KOPT-K1 (cell line): Measurements from ENCODE around the gene DFFB.
A peak's percentile ranks its signal among the peaks of the same experiment; 100 is the strongest.
"Not testable (repeated sequence)": the region's sequence is repeated elsewhere in the genome, so short reads cannot be mapped to it uniquely, and the experiment has no call there.

Experiments used
- H3K27ac ChIP-seq: fragments of 200-600 bp; sonication (generic); 2 replicates; pipeline ENCODE4 v1.5.1; 2016; ENCODE audit warnings: antibody characterized with exemption, mild to moderate bottlenecking, low read depth, low read length; ENCODE audit not compliant: poor library complexity, severe bottlenecking
- H3K36me3 ChIP-seq: fragments of 200-600 bp; sonication (generic); 2 replicates; pipeline ENCODE4 v1.5.1; 2017; ENCODE audit warnings: antibody characterized with exemption, mild to moderate bottlenecking, low read length, moderate library complexity; ENCODE audit not compliant: insufficient read depth
- H3K9me3 ChIP-seq: fragments of 200-600 bp; sonication (generic); 2 replicates; pipeline ENCODE4 v1.5.1; 2017; ENCODE audit warnings: antibody characterized with exemption, low read length, mild to moderate bottlenecking; ENCODE audit not compliant: insufficient read depth, poor library complexity, severe bottlenecking

The DFFB gene

GRCh38 chr1:3911981-3912808 is 54.9 kb downstream of the DFFB start:
- H3K9me3 ChIP-seq: no peaks in the 10 kb centered on the region
- no peaks in the 10 kb centered on the region for H3K36me3 ChIP-seq
- no peak overlapping the region for H3K27ac ChIP-seq

DNA sequence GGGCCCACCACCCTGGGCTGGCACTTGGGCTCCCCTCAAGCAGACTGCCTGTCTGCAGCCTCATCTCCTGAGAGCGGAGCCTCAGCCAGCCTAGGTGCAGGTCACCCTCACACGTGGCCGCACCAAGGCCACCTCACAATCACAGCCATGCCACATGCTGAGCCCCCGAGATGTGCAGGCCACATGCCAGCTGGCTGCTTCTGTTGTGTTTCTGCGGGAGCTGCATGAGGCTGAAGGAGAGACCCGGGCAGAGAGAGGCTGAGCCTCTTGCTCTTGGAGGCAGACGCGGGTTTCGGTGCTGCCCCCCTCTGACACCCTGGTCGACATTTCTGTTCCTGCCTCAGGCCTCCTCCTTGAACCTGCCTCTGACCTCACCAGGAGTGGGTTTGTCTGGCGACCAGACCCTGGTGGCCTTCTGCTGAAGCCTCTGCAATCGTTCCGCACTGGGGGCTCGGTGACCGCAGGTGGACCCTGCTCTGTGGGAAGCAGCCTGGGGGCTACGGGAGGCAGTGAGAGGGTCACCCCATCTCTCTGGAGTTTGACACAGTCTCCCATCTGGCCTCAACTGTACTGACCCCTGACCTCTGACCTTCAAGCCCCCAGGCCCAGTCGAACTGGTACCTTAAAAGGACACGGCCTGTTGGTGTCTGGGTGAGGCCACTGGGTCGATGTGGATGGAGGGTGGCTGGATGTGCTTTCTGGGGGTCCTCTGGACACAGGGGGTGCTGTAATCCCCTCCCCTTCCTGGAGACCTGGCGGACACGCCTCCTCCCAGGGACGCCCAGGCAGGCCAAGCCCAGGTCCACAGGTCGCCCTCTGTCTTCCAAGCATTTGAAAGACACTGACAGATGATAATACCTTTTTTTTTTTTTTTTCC is 55.8 kb downstream of the DFFB start:
- H3K27ac ChIP-seq: no peak overlapping the region
- no peaks in the 10 kb centered on the region for H3K36me3 ChIP-seq
- peaks cover 6% of the 10 kb centered on the region for H3K9me3 ChIP-seq

DNA sequence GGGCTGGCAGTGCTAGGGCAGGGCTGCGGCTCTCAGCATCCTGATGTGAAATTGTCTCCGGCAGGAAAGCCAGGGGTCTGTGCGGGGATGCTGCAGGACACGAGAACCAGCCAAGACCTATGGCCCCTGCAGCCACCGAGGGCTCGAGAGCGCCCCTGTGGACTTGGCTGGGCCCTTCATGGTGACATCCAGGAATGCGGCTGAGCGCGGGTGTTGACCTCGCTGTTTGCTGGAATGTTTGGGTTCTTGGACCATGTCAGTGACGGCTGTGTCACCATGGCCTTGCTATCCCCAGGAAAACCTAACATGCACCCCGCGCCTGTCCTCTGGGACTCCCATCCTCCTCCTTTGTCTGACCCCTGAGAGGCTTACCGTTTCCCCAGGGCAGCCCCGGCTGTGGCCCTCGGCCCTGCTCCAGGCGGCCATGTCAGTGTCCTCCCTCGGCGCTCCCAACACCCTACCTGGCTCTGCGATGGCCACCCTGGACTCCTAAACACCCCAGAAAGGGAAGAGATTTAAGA is 57.1 kb downstream of the DFFB start:
- H3K9me3 ChIP-seq: peaks cover 13% of the 10 kb centered on the region
- no peaks in the 10 kb centered on the region for H3K36me3 ChIP-seq
- no peak overlapping the region for H3K27ac ChIP-seq

DNA sequence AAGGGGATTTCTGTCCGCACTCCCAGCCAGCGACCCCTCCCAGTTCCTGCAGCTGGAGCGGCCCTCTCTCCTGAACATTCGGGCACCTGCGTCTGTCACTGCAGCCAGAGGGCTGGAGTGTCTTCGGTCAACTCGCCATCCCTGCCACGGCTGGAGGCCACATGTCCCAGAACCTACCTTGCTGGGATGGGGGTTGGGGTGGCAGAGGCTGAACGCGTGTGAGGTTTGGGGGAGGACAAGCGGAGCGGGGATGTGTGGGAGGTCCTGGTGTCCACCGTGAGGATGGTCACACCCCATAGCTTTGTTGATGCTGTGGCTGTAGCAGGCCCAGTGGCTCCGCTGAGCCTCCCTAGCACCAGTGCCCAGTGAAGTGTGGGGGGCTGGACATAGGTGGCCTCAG is 57.6 kb downstream of the DFFB start:
- H3K36me3 ChIP-seq: no peaks in the 10 kb centered on the region

DNA sequence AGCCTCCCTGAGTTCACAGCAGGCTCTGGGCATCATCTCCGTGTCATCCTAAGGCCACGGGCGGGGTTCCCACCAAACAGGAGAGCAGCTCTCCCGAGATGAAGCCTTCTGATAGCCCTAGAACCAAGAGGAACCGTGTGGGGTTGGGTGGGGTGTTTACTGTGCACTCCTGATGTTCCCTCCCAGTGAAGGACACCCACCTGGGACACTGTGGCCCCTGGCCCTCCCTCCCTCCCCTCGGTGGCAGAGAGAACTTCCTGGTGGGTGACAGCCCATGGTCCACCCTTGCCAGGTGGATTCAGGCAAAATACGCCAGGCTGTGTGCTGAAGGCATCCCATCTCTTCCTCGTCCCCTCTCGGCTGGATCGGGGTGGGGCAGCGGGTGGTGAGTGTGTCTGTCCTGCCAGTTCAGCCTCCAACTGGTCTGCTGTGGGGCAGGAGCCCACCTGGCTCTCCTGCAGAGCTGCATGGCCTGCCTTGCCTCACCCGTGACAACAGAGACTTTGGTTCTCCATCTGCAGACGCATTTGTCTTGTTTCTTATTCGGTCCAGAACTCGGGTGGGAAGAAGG is 58.4 kb downstream of the DFFB start:
- peaks cover 13% of the 10 kb centered on the region for H3K9me3 ChIP-seq
- H3K27ac ChIP-seq: no peak overlapping the region

More for the DNA sequence above, 57.6 kb downstream of the DFFB start:
- Histone ChIP-seq H3K9me3 (peaks cover 13% of the 10 kb centered on the region), H3K27ac (no peak overlapping the region)

GRCh38 chr1:3917761-3918160 is 60.5 kb downstream of the DFFB start:
- peaks cover 13% of the 10 kb centered on the region for H3K9me3 ChIP-seq
- H3K36me3 ChIP-seq: no peaks in the 10 kb centered on the region
- H3K27ac ChIP-seq: no peak overlapping the region

More for the DNA sequence above, 58.4 kb downstream of the DFFB start:
- no peaks in the 10 kb centered on the region for H3K36me3 ChIP-seq

- not testable (repeated sequence) for H3K27ac ChIP-seq, H3K36me3 ChIP-seq
- H3K9me3 ChIP-seq: peaks cover 13% of the 10 kb centered on the region
These were observed 61.1 kb downstream of the DFFB start for GRCh38 chr1:3918359-3918758.

DNA sequence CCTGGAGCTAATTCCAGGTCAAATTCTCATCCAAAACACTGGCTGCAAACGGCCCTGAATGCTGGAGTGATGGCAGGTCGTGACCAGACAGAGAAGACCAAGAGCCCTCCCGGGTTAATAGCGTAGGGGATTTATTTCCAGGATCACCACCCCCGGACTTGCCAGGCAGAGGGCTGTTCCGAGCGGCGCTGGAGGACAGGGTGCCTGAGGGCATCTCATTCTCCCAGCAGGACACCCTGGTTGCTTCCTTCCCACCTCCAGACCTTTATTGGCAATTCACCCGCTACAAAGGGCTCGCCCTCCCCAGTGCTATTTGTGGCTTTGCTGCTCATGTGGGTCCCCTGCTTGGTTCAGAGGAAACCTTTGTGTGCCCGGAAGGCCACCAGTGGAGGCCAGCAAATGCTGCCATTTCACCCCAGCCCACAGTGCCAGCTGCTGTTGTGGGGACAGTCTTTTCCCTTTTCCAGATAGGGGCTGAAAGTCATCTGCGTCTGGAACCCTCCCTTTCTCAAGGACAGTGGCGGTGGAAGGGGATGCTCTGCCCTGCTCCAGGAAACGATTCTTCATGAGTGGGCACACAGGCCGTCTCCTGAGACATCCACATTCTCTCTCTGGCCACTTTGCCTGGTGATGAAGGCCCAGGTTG is 61.8 kb downstream of the DFFB start:
- peaks cover 13% of the 10 kb centered on the region for H3K9me3 ChIP-seq
- no peaks in the 10 kb centered on the region for H3K36me3 ChIP-seq
- H3K27ac ChIP-seq: no peak overlapping the region

DNA sequence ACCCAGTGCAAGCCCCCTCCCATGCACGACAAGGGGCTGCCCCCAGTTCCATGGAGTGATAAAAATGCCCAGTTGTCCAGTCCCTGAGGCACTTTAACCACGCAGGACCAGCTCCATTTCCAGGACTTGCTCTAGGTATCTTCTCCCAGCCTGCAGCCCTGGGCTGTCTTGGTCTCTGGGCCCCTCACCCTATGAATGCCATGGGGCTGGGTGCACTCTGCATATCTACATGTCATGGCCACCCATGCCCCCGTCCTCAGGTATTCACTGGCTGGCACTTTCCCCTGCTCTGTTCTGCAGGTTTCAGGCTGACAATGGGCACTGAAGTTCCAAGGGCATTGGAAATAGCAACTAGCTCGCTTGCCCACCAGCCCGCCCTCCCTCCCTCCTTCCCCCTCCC is 62.4 kb downstream of the DFFB start:
- Histone ChIP-seq H3K9me3 (peaks cover 13% of the 10 kb centered on the region), H3K27ac (no peak overlapping the region)

DNA sequence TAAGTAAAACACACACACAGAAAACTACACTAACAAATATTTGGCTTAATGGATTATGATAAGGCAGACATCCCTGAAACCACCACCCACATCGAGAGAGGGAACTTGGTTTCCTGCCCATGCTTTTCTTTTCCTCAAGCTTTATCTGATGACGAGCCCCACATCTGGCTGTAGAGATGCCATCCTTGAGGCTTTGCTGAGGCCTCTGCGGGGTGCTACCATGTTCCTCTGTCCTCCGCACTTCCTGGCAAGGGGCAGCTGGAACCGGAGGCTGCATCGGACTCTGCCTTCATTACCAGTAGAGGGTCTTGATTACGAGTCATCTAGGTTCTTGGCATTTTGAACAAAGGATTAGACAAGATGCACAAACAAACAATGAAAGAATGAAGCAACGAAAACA is 64.5 kb downstream of the DFFB start:
- H3K27ac ChIP-seq: peak overlapping the region; percentile 40

More for the DNA sequence above, 62.4 kb downstream of the DFFB start:
- no peaks in the 10 kb centered on the region for H3K36me3 ChIP-seq

DNA sequence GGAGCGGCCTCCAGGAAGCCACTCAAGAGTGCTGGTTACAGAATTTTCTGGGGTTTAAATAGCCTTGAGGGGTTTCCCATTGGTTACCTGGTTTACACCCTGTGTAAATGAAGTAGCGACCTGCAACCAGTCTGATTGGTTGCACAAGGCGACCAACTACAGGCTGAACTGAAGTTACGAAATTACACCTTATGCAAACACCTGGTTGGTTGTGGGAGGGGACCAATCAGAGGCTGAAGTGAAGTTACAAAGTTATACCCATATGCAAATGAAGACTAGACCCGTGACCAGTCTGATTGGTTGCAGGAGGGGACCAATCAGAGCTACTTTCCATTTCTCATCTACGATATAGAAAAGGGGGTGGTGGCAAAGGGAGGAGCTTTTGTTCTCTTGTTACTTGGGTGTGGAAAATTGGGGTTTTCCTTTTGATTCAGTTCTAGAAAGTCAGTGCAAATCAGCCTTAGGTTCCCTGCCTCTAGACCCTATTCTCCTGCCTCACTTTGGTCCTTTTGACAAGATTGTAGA is 65.0 kb downstream of the DFFB start:
- H3K9me3 ChIP-seq: peaks cover 13% of the 10 kb centered on the region
- H3K27ac ChIP-seq: peak overlapping the region; percentile 40
- no peaks in the 10 kb centered on the region for H3K36me3 ChIP-seq

More for the DNA sequence above, 64.5 kb downstream of the DFFB start:
- Histone ChIP-seq H3K36me3 (no peaks in the 10 kb centered on the region), H3K9me3 (peaks cover 13% of the 10 kb centered on the region)

- peaks cover 10% of the 10 kb centered on the region for H3K9me3 ChIP-seq
- no peaks in the 10 kb centered on the region for H3K36me3 ChIP-seq
- H3K27ac ChIP-seq: no peak overlapping the region
These were observed 65.6 kb downstream of the DFFB start for GRCh38 chr1:3922851-3923250.

- no peak overlapping the region for H3K27ac ChIP-seq
- H3K9me3 ChIP-seq: peaks cover 2% of the 10 kb centered on the region
- no peaks in the 10 kb centered on the region for H3K36me3 ChIP-seq
These were observed 66.3 kb downstream of the DFFB start for GRCh38 chr1:3923378-3924185.
